Inflammatory macrophage treated with lipopolysaccharide for 1 hour (primary cell): ENCODE results near the gene GBP1.
"Not testable (repeated sequence)": the region's sequence is repeated elsewhere in the genome, so short reads cannot be mapped to it uniquely, and the experiment has no call there.

Experiments used
- DNase-seq, 2 donors: peaks; one replicate each; pipeline ENCODE4 v3.0.0-alpha.2; 2020 to 2022

GBP1 gene

DNA sequence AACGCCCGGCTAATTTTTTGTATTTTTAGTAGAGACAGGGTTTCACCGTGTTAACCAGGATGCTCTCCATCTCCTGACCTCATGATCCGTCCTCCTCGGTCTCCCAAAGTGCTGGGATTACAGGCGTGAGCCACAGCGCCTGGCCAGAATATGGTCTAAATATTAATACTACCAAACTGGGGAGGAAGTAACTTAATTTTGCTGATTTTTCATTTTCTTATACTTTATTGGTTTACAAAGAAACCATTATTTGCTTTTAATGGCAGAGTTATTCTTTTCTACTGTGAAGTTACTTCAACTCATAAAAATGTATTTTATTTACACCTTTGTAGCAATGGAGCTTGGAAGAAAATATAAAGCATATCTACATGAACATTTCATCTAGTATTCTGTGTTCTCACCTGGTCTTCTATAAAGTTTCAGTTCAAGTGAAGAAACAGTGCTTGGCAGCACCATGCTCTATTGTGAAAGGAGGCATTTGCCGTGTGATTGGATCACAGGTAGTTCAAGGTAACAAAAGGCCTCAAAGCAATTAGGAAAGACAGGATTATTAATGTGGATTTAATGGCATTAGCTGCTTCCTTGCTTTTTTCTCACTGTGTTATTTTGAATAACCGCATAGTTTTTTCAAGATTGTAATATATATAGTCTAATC lies 13.6 kb downstream of the GBP1 start:
- no peak for DNase-seq

DNA sequence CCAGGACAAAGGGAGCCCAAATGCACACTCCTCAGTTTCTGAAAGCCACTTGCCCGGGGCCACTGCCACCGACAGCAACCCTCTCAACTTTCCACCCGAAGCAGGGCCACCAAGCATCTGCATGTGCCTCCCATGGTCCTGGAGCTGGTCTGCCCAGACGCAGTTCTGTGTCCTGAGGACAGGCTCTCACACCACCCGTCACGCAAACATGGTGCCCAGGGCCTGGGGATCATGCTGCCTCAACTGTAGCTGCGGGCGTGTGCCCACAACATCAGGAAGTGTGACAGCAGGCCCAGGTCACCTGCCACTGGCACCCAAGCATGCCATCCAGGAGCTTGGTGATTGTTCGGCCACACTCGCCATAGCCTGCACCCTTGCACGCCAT lies 14.4 kb downstream of the GBP1 start:
- no peak for DNase-seq

DNA sequence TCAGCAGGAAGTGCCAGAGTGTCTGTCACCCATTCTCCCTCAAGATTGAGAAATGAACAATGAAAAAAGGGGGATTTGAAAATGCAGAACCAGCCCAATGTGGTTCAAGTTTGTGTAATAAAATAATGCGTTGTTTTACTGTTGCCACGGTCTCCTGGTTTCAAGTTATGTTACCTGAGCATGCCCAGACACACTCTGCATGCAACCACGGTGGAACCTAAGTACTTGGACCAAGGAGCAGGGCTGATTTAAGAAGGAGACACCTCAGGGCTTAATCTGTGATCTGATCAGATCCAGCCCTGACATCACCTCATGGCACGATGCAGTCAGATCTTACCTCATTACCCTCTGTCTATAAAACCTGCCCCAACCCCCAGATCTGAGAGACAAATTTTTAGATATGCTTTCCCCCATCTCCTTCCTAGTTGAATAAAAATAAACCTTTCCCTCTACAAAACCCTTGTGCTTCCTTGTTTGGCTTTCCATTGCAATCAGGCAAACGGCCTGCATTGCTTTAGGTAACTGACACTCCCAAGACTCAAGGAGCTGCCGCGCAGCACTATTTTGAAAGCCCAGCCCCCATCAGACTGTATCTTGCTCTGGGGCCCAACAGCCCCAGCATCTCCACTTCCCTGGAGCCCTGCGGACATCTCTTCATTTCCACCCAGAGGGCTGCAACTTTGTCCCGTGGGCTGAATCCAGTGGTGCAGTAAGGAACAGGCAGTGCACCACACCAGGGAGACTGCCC lies 14.9 kb downstream of the GBP1 start:
- DNase-seq: not testable (repeated sequence)

DNA sequence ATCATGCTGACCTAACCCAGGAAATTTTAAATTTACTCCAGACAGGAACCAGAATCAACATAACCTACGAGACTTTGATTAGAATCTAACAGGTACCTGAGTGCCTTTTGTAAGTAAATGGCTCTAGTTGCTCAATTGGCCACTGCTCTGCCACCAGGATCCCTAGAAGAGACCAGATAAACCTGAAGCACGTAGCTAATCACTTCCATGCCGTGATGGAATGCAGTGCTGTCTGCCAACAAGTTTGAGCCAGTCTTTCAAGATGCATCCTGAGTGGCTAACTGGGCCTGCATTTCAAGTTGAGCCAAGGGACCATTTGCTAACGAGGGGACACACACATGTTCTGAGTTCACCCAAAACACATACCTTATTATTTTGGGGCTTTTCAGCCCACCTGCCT lies 15.8 kb downstream of the GBP1 start:
- DNase-seq: not testable (repeated sequence)

DNA sequence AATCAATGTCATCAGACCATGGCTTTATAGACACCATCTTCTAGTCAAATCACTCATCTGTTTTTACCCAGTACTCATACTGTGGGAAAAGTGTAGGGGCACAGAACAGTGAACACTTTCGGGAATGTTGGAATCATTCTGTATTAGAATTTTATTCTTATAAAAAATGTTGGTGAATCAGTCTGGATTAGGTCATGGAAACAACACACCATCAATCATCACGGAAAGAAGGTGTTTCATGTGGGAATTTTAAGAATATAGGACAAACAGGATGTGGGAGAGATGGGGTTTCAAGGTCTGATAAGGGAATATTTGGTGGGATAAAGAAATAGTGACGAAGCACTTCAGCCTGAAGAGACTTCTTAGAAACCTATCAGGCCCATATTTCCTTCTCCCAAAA lies 17.3 kb downstream of the GBP1 start:
- DNase-seq: no peak

DNA sequence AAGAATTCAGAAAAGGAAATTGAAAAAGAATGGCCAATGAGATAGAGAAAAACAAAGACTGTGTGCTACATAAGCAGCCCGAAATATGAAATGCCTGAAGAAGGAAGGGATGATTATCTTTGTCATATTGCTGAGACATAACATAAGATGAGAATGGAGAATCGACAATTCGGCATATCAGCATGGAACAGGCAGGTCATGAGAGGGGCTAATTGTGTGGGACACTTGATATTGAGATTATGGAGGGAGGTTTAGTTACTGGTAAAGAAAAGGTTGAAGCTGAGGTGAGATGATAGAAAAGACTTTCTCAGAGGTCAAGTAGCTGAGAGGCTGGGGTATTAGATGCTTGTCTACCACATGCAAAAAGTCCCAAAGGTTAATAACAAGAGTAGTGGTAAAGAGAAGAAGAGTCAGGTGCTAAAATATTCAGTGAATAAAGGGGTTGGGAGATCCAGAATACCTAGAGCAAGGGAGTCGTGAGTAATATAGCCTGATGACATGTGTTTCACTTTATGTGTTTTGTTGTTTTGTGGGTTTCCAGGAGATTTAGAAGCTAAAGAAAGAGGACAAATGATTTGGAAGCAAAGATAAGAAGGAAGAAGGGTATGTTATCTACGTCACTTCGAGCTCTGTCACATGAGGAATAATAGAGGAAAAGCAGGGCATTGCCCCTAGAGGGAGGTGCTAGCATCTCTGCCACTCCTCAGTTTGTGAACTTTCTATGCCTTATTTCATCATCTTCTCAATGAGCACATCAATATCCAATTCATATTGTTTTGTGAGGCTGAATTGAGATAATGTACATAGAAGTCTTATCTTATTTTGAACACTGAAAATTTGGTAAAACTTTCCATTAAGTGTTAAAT lies 18.5 kb downstream of the GBP1 start:
- DNase-seq: not testable (repeated sequence)

DNA sequence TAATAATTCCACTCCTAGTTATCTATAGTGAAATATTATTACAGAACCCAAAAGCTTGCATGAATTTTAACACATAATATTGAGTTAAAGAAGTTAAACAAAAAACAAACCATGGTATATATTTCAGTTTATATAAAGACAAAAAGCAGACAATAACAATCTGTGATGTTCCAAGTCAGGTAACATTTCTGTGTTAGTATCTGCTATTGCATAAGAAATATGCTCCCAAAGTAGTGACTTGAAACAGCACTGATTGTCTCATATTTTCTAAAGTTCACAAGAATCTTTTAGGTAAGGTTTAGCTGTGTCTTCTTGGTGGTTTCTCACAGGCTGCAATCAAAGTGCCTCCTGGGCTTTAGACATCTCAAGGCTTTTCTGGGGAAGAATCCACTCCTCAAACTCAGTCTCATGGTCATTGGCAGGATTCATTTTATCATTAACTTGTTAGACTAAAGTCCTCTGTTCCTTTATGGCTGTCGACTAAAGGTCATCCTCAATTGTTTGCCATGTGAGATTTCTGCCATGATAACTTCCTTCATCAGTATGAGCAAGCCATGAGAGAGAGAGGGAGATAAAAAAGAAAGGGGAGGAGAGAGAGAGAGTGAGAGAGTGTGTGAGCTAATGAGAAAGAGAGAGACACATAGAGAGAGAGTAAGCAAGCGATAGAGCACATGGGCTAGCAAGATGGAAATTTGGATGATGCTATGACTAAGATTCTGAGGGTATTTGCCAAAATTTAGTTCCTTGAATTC lies 19.9 kb downstream of the GBP1 start:
- DNase-seq: no peak

DNA sequence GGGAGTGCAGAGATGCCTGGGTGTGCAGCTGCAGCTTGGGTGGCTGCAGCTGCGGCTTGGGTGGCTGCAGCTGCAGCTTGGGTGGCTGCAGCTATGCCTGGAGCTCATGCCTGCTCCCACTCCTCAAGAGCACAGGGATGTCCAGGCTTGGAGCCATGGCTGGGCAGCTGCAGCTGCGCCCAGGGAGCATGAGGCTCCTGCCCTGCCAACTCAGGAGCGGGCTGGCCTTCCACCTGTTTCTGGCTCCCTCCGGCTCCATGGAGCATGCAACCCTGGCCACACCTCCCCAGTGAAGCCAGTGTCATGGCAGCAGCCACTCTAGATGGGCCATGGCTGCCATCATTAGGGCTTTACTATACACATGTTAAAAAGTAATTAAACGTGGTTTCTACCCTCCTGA lies 21.1 kb downstream of the GBP1 start:
- no peak for DNase-seq

DNA sequence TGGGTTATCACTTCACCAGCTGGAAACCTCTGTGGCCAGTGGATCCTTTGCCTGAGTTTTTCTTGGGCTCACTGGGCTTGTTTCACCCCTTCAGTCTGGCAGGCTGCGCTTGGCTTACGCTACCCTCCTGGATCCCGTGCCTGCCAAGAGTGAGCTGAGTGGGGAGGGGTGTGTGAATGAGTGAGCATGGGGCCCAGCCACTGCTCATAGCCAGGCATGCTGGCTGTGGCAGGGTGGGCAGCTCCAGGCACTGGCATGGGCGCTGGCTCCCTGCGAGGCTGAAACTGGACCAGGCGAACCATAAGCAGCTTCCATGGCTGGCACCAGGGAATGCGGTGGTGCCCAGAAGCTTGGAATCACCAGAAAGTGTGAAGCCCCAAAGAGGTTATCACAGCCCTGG lies 22.5 kb downstream of the GBP1 start:
- DNase-seq: no peak

DNA sequence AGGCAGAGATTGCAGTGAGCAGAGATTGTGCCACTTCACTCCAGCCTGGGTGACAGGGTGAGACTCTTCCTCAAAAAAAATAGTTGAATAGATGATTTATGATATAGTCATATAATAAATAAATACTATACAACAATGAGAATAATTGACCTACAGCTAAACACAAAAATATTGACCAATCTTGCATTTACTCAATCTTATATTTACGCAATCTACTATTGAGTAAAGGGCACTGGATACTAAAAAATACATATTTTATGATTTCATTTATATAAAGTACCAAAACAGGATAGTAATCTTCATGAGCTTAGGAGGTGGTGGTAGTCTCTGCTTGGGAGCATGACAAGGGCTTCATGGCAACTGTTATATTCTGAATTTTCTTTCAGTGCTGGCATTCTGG lies 23.3 kb downstream of the GBP1 start:
- peak in 1 of 2 donors; percentile 83 for DNase-seq

DNA sequence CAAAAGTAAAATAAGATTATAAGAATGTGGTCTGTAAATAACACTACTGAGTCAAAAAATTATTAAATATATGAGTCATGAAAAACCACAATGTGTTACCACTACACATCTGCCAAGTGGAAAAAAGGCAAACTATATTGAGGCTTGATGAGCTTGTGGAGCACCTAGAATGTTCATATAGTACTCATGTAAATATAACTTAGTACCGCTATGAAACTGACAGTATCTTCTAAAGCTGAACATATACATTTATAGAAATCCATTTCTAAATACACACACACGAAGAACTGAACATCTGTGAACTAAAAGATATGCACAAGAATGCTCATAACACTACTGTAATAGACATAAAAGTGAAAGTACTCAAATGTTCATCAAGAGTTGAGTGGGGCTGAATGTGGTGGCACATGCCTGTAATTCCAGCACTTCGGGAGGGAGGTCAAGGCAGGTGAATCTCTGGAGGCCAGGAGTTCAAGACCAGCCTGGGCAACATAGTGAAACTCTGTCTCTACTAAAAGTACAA lies 23.8 kb downstream of the GBP1 start:
- DNase-seq: no peak

DNA sequence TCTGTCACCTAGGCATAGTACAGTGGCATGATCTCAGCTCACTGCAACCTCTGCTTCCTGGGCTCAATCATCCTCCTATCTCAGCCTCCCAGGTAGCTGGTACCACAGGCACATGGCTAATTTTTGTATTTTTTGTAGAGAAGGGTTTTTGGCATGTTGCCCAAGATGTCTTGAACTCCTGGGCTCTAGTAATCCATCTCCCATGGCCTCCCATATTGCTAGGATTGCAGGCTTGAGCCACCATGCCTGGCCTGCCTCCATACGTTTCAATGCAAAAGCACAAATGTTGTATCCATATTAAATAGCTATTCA lies 24.7 kb downstream of the GBP1 start:
- no peak for DNase-seq

DNA sequence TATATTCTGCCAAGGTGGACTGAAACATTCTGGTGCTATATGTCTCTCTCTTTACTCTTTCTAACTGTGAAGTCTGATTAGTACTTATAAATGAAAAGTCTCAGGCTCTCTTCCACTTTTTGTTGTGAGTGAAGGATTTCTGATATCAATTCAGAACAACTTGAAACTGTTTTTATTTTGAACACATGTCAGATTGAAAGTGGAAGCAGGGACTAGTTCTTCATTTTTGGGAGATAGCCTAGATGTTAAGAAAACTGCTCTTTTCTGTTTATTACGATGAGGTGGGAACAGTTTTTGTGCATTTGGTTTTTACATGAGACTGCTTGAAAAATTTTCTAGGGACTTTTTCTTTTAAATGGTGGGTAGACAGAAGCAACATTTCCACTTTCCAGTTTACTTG lies 27.8 kb downstream of the GBP1 start:
- DNase-seq: peak in 1 of 2 donors; percentile 45

DNA sequence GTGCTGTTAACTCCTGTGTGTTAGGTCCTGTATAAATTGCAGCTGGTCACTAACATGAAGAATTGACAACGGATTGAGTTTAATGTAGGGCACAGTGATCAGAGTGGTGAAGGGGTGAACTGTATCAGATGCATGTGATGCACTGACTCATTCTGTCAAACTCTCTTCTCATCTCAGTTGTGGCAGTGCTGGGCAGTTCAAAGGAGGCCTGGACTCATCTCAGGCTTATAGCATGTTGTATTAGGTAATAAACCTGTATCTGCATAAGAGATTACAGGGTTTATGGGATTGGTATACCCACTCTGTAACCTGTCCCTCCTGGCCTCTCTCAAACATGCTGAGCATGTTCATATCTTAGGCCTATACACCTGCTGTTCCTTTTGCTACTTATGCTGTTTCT lies 29.9 kb downstream of the GBP1 start:
- DNase-seq: no peak

DNA sequence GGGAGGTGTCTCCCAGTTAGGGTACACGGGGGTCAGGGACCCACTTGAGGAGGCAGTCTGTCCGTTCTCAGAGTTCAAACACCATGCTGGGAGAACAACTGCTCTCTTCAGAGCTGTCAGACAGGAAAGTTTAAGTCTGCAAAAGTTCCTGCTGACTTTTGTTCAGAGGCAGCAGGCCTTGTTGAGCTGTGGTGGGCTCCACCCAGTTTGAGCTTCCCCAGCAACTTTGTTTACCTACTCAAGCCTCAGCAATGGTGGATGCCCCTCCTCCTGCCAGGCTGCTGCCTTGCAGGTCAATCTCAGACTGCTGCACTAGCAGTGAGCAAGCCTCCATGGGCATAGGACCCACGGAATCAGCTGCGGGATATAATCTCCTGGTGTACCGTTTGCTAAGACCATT lies 31.0 kb downstream of the GBP1 start:
- not testable (repeated sequence) for DNase-seq

DNA sequence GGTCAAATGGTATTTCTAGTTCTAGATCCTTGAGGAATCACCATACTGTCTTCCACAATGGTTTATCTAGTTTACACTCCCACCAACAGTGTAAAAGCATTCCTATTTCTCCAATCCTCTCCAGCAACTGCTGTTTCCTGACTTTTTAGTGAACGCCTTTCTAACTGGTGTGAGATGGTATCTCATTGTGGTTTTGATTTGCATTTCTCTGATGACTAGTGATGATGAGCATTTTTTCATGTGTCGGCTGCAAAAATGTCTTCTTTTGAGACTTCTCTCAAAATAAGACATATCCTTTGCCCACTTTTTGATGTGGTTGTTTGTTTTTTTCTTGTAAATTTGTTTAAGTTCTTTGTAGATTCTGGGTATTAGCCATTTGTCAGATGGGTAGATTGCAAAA lies 36.0 kb downstream of the GBP1 start:
- not testable (repeated sequence) for DNase-seq

DNA sequence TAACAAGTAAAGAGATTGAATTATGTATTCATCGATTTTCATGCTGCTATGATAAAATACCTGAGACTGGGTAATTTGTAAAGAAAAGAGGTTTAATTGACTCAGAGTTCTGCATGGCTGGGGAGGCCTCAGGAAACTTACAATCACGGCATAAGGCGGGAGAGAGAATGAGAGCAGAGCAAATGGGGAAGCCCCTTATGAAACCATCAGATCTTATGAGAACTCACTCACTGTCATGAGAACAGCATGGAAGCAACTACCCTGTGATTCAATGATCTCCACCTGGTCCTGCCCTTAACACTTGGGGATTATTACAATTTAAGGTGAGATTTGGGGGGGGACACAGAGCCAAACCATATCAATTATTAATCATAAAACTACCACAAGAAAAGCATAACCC lies 39.1 kb downstream of the GBP1 start:
- peak; percentile 42 to 49 for DNase-seq

DNA sequence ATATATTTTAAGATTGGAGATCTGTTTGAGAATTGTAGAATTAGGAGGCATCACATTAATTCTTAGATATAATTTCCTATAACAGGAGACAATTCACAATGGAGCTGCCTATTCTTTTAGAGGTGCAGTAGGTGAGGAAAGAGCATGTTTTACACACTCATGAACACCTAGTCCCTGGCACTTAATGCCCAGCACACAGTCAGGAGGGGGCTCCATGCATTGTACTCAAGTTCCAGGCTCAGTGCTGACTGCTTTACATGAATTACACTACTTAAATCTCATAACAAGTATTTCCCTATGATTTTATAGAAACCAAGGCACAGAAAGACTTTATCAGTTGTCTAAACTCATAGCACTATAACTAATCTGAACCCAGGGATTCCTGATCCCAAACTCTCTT lies 42.0 kb downstream of the GBP1 start:
- no peak for DNase-seq

DNA sequence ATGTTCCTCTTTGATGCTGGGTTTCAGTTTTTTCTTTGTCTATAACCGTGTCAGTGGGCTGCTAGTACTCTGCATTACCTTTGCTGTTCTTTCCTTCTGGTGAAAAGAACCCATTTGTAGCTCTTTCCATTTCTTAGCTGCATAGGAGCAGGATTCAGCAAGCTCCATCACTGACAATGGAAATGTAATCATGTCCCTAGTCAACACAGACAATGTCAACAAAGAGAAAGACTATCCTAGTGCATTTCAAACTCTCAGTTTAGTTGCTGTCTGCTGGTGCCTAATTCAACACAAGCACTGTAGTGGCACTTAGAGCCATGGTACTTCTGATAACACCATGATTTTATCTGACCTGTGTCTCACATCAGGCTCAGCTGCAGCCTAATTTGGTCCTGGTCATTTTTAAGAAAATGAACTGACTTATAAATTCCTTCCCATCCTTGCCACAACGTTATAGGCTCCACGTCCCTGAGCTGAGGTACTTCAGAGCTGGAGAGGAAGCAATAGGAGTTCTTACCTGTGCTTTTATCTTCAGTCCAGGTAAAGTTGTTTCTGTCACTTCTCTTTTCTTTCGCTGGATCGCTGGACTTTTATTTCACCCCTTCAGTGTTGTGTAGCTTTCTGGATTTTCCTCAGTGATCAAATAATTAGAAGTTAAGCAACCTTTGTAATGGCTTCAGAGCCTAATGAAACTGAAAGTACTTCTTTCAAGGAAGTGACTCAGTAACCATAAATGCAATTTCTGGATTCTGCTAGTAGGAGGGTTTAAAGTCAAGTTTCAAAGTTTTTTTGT lies 42.6 kb downstream of the GBP1 start, which contains the start of gene GBP3:
TSS of gene GBP3 (minus strand) at position 700 of the 793 bp plus-strand sequence. CDS start 2,145 bp downstream, outside the sequence.
- DNase-seq: peak; percentile 95

DNA sequence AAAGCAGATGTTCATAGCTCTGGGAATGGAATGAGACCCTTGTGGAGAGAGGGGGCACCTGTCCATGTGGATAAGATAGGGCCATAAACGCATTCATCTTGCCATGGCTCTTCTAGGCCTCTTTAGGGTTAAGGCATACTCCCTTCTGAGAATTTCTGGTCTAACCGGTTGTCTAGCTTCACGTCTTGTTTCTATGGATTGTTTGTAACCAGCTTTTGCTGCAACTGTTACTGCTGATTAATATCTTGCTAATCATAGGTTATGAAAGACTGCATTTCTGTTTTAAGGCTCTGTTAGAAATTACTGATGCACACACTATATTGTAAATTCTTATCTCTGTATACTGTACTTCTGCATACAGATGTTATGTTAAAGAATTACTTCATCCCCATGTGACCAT lies 46.7 kb downstream of the GBP1 start:
- not testable (repeated sequence) for DNase-seq

DNA sequence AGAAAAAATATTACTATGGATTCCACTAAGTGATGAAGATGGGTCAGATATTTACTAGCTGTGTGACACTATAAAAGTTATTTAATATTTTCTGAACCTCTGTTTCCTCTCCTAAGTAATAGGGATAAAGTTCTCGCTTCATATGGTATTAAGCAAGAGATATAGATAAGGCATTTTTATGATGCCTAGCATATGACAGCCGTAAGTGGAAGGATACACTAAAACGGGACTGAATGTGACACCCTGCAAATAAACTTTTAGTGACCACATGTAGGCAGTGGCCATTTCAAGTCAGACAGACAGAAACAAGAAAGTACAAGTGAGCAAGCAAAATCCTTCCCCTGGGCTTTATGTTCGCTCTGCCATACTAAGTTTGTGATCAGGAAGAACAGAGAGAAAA lies 56.5 kb downstream of the GBP1 start:
- DNase-seq: no peak
